ENCODE measurements around the gene PACSIN2.
"Not testable (repeated sequence)": the region's sequence is repeated elsewhere in the genome, so short reads cannot be mapped to it uniquely, and the experiment has no call there.

PACSIN2 gene

GRCh38 chr22:42927966-42928365 is 87.0 kb downstream of the PACSIN2 start:
- no peak for DNase-seq (ENCODE audit: low read depth in 2 of 2)

- no peak for DNase-seq (ENCODE audit: low read depth in 2 of 2)
These were observed 88.2 kb downstream of the PACSIN2 start for GRCh38 chr22:42926768-42927167.

- no peak for DNase-seq (ENCODE audit: low read depth in 2 of 2)
These were observed 88.8 kb downstream of the PACSIN2 start for GRCh38 chr22:42926104-42926503.

DNA sequence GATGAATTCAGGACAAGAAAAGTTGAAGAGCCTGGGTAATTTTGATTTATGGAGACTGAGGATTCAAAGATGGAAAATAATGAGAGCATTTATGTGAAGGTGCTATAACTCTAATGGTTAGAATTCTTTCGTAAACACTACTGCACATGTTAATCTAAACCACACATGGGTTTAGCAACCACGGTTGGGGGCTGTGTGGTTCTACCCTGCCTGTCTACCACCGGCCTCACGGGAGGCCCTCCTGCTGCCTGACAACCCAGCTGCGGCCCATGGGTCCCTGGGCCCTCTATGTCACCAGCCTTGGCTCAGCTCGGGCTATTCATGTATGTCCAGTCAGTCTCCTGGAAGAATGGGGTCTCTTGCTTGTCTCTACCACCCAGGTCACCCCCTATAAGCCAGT is 89.4 kb downstream of the PACSIN2 start:
- DNase-seq (ENCODE audit: low read depth in 2 of 2), result no peak

- not testable (repeated sequence) for DNase-seq (ENCODE audit: low read depth in 2 of 2)
These were observed 89.9 kb downstream of the PACSIN2 start for GRCh38 chr22:42925031-42925430.

DNA sequence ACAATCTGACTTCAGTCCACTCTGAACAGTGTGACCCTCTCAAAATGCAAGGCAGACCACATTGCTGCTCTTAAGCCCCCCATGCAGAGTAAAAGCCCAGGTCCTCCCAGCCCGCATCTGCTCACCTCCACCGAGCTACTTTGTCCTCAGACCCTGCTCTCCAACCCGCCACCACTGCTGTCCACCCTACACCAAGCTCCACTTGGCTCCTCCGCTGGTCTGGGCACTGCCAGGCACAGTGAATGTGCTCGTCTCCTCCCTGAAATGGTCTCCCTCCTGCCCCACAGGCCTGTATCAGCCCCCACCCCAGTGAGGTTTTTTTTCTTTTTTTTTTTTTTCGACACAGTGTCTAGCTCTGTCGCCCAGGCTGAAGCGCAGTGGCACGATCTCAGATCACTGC is 90.5 kb downstream of the PACSIN2 start:
- DNase-seq (ENCODE audit: low read depth in 2 of 2), result no peak

- no peak for DNase-seq (ENCODE audit: low read depth in 2 of 2)
These were observed 92.4 kb downstream of the PACSIN2 start for GRCh38 chr22:42922374-42923191.

DNA sequence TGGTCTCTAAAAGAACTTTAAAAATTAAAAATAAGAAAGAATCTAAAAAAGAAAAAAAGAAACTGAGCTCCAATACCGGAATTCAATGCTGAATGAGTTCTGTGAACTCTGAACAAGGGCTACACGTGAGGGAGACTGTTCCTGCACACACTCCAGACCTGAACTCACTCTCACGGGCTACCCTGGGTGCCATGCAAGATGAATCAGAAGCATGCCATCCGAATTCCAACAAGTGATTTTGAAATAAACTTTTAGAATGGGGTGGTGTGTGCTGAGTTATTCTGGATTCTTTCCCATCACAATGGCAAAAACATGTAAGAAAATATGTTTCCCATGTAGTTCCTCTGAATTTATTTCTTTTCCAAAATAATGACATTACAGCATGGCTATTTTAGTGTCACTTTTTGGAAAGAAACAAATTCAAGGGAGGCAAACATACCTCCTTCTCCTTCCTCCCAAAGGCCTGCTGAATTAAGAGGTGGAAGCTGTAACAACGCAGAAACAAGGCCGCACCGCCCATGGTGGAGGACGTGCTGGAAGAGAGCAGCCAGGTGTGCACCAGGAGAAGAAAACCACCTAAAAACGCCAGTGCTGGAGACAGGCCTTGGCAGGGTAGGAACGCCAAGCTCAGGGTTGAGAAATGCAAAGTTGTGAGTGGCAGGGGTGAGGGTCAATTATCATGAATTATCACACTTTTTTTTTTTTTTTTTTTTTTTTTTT is 94.7 kb downstream of the PACSIN2 start:
- no peak for DNase-seq (ENCODE audit: low read depth in 2 of 2)

- DNase-seq (ENCODE audit: low read depth in 2 of 2), result no peak
These were observed 95.8 kb downstream of the PACSIN2 start for GRCh38 chr22:42919199-42919598.

- DNase-seq (ENCODE audit: low read depth in 2 of 2), result no peak
These were observed 96.4 kb downstream of the PACSIN2 start for GRCh38 chr22:42918500-42918899.

DNA sequence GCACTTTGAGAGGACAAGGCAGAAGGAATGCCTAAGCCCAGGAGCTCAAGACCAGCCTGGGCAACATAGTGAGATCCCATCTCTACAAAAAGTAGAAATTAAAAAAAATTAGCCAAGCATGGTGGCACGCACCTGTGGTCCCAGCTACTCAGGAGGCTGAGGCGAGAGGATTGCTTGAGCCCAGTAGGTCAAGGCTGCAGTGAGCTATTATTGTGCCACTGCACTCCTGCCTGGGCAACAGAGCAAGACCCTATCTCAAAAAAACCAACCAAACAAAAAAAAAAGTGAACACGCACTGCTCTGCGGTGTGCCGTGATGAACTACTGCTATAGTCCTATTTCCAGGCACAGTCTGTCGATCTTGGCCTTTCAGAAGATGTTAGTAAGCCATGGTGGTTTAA is 97.6 kb downstream of the PACSIN2 start:
- not testable (repeated sequence) for DNase-seq (ENCODE audit: low read depth in 2 of 2)

GRCh38 chr22:42915980-42916765 is 98.8 kb downstream of the PACSIN2 start:
- no peak for DNase-seq (ENCODE audit: low read depth in 2 of 2)

GRCh38 chr22:42914511-42915076 is 100.4 kb downstream of the PACSIN2 start:
- DNase-seq (ENCODE audit: low read depth in 2 of 2), result no peak

DNA sequence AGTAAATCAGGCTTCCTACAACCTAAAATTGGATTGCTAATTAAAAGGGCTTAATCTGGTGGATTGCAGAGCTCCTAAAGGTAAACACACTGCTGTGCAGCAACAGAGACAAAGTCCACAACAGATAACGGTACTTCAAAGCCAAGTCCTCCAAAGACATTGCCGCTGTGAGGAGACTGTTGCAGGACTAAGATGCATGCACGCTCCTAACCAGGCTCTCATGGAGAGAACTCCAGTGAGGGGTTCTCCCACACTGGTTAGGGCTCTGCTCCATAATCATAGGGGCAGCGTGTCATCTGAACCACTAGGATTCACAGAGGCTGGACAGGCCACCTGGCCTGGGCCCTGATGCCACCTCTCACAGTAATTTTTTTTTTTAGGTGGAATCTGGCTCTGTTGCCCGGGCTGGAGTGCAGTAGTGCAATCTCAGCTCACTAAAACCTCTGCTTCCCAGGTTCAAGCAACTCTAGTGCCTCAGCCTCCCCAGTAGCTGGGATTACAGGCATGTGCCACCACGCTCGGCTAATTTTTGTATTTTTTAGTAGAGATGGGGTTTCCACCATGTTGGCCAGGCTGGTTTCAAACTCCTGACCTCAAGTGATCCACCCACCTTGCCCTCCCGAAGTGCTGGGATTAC is 101.0 kb downstream of the PACSIN2 start:
- no peak for DNase-seq (ENCODE audit: low read depth in 2 of 2)

DNA sequence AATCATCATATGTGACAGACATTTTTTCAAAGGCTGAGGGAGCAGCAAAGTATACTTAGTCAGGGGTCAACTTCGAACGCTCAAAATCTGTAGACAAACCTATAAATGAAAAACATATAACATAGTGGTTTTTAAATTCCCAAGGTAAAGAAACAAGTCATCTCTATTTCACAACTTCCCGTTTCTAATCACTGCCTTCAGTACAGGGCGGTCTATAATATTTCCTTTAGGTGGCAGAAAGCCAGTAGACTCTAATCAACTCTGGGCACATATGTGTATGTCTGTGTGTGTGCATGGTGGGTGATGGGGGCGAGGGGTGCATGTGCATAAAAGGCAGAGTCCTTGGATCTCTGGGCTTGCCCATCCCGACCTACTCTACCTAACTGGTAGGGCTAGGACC is 102.9 kb downstream of the PACSIN2 start:
- DNase-seq (ENCODE audit: low read depth in 2 of 2), result no peak

GRCh38 chr22:42910221-42910942 is 104.6 kb downstream of the PACSIN2 start:
- DNase-seq (ENCODE audit: low read depth in 2 of 2), result no peak

GRCh38 chr22:42909363-42910058 is 105.4 kb downstream of the PACSIN2 start:
- DNase-seq (ENCODE audit: low read depth in 2 of 2), result no peak

- DNase-seq (ENCODE audit: low read depth in 2 of 2), result no peak
These were observed 106.6 kb downstream of the PACSIN2 start for GRCh38 chr22:42908374-42908746.

DNA sequence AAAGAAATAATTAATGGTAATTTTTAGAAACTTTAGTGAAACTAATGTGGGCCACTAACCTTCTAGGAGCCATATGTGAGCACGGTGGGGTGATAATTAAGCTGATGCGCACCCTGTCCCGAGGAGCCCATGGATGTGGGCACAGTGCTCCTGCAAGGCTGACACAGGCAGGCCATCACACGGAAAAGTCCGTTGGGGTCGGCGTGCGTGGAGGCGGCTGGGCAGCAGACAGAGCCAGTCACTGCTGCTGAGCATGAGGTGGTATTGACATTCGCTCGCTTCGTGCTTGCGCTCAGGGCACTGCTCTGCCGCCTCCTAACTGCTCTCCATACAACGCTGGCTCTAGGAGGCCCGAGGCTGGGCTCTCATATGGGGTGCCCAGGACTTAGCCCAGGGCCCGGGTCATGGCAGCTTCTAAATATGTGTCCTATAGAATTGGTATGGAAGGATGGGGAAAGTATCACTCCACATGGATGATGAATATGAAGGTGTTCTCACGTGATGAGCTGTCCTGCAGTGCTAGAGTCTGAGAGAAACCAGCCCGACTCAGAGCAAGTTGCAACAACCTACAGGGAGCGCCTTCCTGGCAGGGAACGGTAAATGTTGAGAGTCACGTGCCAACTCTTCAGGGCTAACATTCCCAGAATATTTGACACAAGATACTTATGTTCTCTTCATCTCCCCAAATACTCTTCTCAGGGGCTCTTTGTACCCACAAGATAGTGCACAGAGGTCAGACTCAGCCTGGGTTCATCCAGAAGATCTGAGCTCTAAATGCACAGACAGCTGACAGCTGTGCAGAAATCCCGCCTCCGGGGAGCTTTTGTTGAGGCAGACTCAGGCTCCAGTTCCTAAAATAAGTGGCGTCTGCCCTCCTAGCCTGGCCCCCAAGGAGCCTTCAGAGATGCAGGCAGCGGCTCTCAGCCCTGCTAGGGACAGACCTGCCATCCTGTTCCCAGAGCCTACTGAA is 107.3 kb downstream of the PACSIN2 start:
- DNase-seq (ENCODE audit: low read depth in 2 of 2), result no peak
